OCI-LY7 (cell line): ENCODE results near the gene MAP2K5. TPM values are rescaled to one million over a fixed set of nuclear protein-coding genes. Genes with fewer than 3 reads are reported as not detected.

Experiments
- BruUV-seq: library from RNA; stranded (reverse); fragments of 400-500 nt; replicated peaks from 2 replicates; lab custom pipeline; 2021; lab: Mats Ljungman, UMichigan
- CTCF ChIA-PET: fragments of 300-600 bp; sonication (Branson Sonifier 250); formaldehyde crosslinking; loops from one replicate; lab custom pipeline; 2022; ENCODE audit warnings: antibody characterized with exemption; ENCODE audit not compliant: unreplicated experiment; lab: Charles Lee
- POLR2A ChIA-PET: fragments of 300-600 bp; sonication (Branson Sonifier 250); formaldehyde crosslinking; loops from one replicate; lab custom pipeline; 2022; ENCODE audit warnings: antibody characterized with exemption; lab: Charles Lee
- DNase-seq: peaks from one replicate; pipeline ENCODE4 v3.0.0-alpha.2; 2015; ENCODE audit warnings: low spot score
- H2AFZ ChIP-seq: fragments of 200-600 bp; sonication (generic), shearing (Covaris generic); 2 replicates; pipeline ENCODE4 v1.6.1; 2014; ENCODE audit warnings: mild to moderate bottlenecking, antibody characterized with exemption, low read length, moderate library complexity
- H3K27ac ChIP-seq: fragments of 200-600 bp; sonication (generic); 2 replicates; pipeline ENCODE4 v1.5.1; 2014; ENCODE audit warnings: mixed run types, low read depth, mild to moderate bottlenecking, moderate library complexity, low read length, inconsistent platforms; ENCODE audit not compliant: poor library complexity, severe bottlenecking
- H3K36me3 ChIP-seq: fragments of 200-600 bp; sonication (generic); 2 replicates; pipeline ENCODE4 v1.6.1; 2014; ENCODE audit warnings: mild to moderate bottlenecking, antibody characterized with exemption, low read length, moderate library complexity, mixed read lengths; ENCODE audit not compliant: insufficient read depth
- H3K4me1 ChIP-seq: fragments of 200-600 bp; sonication (generic); 2 replicates; pipeline ENCODE4 v1.5.1; 2014; ENCODE audit warnings: mild to moderate bottlenecking, low read length; ENCODE audit not compliant: insufficient read depth, poor library complexity, severe bottlenecking
- H3K4me2 ChIP-seq: fragments of 200-600 bp; sonication (generic); 2 replicates; pipeline ENCODE4 v1.6.1; 2014; ENCODE audit warnings: mild to moderate bottlenecking, low read length
- H3K4me3 ChIP-seq: fragments of 200-600 bp; sonication (generic); 2 replicates; pipeline ENCODE4 v1.5.1; 2014; ENCODE audit warnings: mild to moderate bottlenecking, low read depth, low read length; ENCODE audit not compliant: poor library complexity, severe bottlenecking
- H3K79me2 ChIP-seq: fragments of 200-600 bp; sonication (generic); 2 replicates; pipeline ENCODE4 v1.6.1; 2016; ENCODE audit warnings: low read depth, mild to moderate bottlenecking, low read length, moderate library complexity, mixed read lengths; ENCODE audit not compliant: insufficient read depth
- H3K9me2 ChIP-seq: fragments of 200-600 bp; sonication (generic); 2 replicates; pipeline ENCODE4 v1.6.1; 2016; ENCODE audit warnings: mild to moderate bottlenecking, low read length, mixed read lengths; ENCODE audit not compliant: insufficient read depth
- H3K9me3 ChIP-seq: fragments of 200-600 bp; sonication (generic); 2 replicates; pipeline ENCODE4 v1.6.1; 2014; ENCODE audit warnings: mild to moderate bottlenecking, mixed run types, low read length, mixed read lengths
- H4K20me1 ChIP-seq: fragments of 200-600 bp; sonication (generic); 2 replicates; pipeline ENCODE4 v1.6.1; 2014; ENCODE audit warnings: mild to moderate bottlenecking, antibody characterized with exemption, low read length, moderate library complexity, mixed read lengths; ENCODE audit not compliant: insufficient read depth
- CTCF ChIP-seq: fragments of 200-600 bp; sonication (generic); conservative IDR thresholded peaks from 2 replicates; pipeline ENCODE4 v1.5.1; 2014; ENCODE audit warnings: mild to moderate bottlenecking, antibody characterized with exemption, low read length, moderate library complexity, mixed read lengths
- EZH2phosphoT487 ChIP-seq: fragments of 200-600 bp; sonication (generic); IDR thresholded peaks from 2 replicates; pipeline ENCODE4 v1.6.1; 2018; ENCODE audit warnings: low read depth, borderline replicate concordance, mild to moderate bottlenecking, mixed run types, antibody characterized with exemption, low read length, moderate library complexity, mixed read lengths
- intact Hi-C: fragments of 100-400 bp; cut with micrococcal nuclease; formaldehyde crosslinking; loops from one replicate; pipeline ENCODE4 v1.10.0; 2022; ENCODE audit not compliant: unreplicated experiment
- total RNA-seq, 2 experiments: library from RNA; depleted of rRNA in 1 of 2; stranded (reverse); fragments of >200 nt in 1 of 2; shearing (Covaris generic) in 1 of 2; gene quantifications; 2 replicates each; pipeline ENCODE4 v1.2.3, GENCODE V29; 2014 to 2022

The MAP2K5 gene
- total RNA-seq, 2 experiments from 2014 or later: 10.2 to 35.0 TPM

DNA sequence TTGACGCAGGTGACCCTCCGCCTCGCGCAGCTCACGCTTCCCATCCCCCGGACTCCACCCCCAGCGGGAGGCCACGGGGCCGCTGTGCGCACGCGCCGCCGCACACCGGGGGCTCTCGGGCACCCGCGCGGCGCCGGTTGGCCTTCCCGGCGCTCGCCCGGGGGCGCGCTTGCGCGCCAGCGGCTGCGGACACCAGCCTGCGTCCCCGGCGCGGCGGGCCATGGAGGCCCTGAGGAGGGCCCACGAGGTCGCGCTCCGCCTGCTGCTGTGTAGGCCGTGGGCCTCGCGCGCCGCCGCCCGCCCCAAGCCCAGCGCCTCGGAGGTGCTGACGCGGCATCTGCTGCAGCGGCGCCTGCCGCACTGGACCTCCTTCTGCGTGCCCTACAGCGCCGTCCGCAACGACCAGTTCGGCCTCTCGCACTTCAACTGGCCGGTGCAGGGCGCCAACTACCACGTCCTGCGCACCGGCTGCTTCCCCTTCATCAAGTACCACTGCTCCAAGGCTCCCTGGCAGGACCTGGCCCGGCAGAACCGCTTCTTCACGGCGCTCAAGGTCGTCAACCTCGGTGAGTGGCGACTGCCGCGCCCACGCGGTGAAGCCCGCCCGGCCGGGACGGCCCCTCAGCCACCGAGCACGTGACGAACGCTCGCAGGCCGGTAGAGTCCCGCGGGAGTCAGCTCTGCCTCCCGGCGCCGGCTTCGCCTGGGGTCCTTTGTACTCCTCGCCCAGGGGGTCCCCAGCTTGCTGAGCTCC lies 21.3 kb upstream of the MAP2K5 start, which contains the start of gene C15orf61:
Gene C15orf61 (plus strand): TSS at position 103 of the 754 bp plus-strand sequence. CDS start 118 bp downstream, at position 221.
- H3K36me3 ChIP-seq: peaks cover 6% of the 10 kb centered on the region; the same call in 1 of the 2 replicates
- POLR2A ChIA-PET: interaction anchor here (0.5 to 1.3 kb wide), 8 partner anchors 9 to 818 kb away, joined by 3 to 4 read pairs (median 3); partner anchors contain the start of gene MAP2K5
- CTCF ChIA-PET: no interaction called here
- H3K9me2 ChIP-seq: no peaks in the 10 kb centered on the region
- peaks cover 39% of the 10 kb centered on the region for H3K79me2 ChIP-seq
- peaks cover 25% of the 10 kb centered on the region for H3K4me1 ChIP-seq
- no TSS peak for BruUV-seq
- H4K20me1 ChIP-seq: peaks cover 16% of the 10 kb centered on the region; the same call in 1 of the 2 replicates
- DNase-seq: peak; percentile 92
- H3K27ac ChIP-seq: peak within 1 kb of the TSS; percentile 65
- TF ChIP-seq CTCF (0 out of 2 replicates have a peak, but pooled peaks have one; percentile 47), EZH2phosphoT487 (no peak)
- H2AFZ ChIP-seq: peak within 1 kb of the TSS; percentile 92
- peak within 1 kb of the TSS; percentile 83 for H3K4me3 ChIP-seq
- peak within 1 kb of the TSS; percentile 75 for H3K4me2 ChIP-seq
- H3K9me3 ChIP-seq: no peaks in the 10 kb centered on the region
- intact Hi-C loops: loop anchor here (1.0 to 10.0 kb wide), 4 partner anchors 18 to 1016 kb away; partner anchors contain the start of genes RPL4 and ZWILCH

DNA sequence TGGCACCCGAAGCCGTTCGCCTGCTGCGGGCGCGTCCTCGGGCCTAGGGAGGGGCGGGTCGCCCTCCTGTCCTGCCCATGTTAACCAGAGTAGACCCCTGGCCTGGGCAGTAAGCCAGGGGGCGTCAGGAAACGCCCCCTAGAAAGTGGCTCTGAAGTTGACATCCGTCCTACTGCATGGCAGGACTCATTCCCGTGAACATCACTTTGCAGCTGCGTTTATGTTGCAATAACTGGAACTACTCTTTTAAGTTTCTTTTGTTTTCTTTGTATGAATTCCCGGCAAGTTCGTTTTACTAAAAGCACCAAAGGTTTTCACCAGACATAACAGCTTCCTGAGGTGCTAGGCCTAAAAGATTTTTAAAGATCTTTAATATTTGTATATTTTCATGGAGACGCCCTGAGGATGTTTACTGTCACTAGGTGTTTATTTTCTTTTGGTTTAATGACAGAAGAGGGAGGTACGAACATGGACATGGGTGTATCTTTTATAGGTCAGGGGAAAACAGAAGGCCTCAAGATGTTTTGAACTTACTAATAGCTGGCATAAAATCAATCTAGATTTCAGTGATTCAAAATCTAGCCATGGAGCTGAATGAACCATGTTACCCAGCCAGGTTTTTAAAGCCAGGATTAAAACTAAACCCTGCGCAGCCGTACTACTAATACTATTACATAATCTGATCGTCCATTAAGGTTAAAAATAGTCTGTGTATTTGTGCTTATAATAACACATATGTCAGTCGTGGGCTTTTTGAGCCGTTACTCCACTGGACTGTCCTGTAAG lies 20.5 kb upstream of the MAP2K5 start:
- H3K9me3 ChIP-seq: no peaks in the 10 kb centered on the region
- no peak for DNase-seq
- POLR2A ChIA-PET: interaction anchor here (0.6 to 1.3 kb wide), 4 partner anchors 13 to 331 kb away, joined by 3 to 5 read pairs (median 4); partner anchors contain the start of gene MAP2K5

More for the DNA sequence above, 20.5 kb upstream of the MAP2K5 start:
- CTCF ChIA-PET: no interaction called here
- H2AFZ ChIP-seq: peak overlapping the region; percentile 74; the same call in 1 of the 2 replicates
- intact Hi-C loops: loop anchor here (1.0 to 10.0 kb wide), 4 partner anchors 17 to 1017 kb away; partner anchors contain the start of genes RPL4 and ZWILCH
- H3K79me2 ChIP-seq: peaks cover 39% of the 10 kb centered on the region
- TF ChIP-seq CTCF (peak; percentile 27; the same call in 1 of the 2 replicates), EZH2phosphoT487 (no peak)
- no peaks in the 10 kb centered on the region for H3K9me2 ChIP-seq
- BruUV-seq: TSS peak; percentile 76
- H3K27ac ChIP-seq: peak overlapping the region; percentile 65
- H4K20me1 ChIP-seq: peaks cover 16% of the 10 kb centered on the region; the same call in 1 of the 2 replicates
- H3K4me1 ChIP-seq: peaks cover 25% of the 10 kb centered on the region
- peaks cover 14% of the 10 kb centered on the region for H3K36me3 ChIP-seq
- peak overlapping the region; percentile 83 for H3K4me3 ChIP-seq
- H3K4me2 ChIP-seq: peak overlapping the region; percentile 75
